Activated naive CD4-positive, alpha-beta T cell (primary cell): ENCODE results near the gene TPBGL.
"Not testable (repeated sequence)": the region's sequence is repeated elsewhere in the genome, so short reads cannot be mapped to it uniquely, and the experiment has no call there.

Experiments used
- DNase-seq, 4 experiments: peaks; one replicate each; lab custom pipeline; 2025; lab: John Stamatoyannopoulos, UW

The TPBGL gene

DNA sequence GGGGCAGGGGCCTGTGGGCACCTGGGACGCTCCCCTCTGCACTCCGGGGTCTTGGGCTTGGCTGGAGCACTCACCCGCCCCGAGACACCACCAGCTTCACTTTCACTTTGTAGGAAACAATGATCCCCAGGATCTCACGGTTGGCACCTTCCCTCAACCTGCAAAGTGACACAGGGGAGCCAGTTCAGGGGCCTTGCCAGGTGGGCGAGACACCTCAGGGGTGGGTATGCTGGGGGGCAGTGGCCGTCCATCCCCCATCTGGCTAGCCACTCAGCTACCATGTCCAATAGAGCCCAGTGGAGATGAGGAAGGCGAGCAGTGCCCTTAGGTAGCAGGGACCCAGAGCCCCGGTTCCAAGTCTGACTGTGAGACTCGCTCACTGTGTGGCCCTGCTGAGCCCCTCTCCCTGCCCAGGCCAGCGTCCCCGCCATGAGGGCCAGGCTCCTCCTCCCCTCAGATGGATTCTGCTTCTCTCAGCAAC lies 32.3 kb downstream of the TPBGL start:
- DNase-seq = no peak

DNA sequence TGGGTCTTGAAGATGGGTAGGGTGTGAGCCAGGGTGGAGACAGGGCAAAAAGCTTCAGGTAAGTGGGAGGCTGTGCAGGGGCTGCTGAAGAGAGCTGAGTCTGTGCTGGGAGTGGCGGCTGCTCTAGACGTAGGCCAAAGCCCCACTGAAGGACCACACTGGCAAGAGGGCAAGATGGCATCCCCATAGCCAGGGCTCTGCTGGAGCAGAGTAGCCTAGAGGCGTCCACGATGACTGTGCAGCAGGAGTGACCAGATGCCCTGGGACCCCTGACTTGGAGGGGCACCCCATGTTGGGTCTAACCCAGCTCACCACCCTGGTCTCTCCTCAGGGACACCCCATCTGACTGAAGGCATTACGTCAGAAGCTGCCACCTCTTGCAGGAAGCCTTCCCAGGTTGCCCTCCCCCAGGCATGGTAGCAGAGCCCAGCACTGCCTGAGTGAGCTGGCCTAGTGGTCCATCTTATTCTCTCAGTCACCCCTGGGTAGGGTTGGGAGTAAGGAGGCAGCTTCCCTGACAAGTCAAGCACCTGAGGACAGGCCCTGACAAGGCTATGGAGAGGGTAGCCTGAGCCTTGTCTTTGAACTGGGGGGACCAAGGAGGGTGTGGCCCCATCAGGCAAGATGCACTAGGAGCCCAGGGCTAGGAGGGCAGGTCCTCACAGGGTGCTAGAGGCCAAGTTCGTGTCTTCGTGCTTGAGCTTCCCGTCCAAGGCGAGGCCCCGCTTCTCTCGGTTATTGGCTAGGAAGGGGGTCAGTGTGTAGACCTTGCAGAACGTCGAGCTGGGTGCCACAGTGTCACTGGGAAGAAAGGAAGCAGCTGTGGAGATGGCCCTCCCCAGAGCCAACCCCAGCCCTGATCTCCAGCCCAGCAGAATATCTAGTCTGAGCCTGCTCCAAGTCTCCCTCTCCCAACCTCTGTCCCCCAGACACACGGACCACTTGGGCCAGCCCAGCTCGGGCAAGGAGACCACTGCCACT lies 33.1 kb downstream of the TPBGL start:
- no peak for DNase-seq

DNA sequence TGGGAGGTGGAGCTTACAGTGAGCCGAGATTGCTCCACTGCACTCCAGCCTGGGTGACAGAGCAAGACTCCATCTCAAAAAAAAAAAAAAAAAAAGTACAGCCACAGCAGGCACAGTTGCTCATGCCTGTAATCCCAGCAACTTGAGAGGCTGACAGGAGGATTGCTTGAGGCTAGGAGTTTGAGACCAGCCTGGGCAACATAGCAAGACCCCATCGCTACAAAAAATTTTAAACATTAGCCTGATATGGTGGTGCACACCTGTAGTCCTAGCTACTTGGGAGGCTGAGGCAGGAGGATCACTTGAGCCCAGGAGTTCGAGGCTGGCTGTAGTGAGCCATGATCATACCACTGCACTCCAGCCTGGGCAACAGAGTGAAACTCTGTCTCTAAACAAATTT lies 34.1 kb downstream of the TPBGL start:
- not testable (repeated sequence) for DNase-seq

- peak in 2 of 4 experiments; percentile 65 to 69 for DNase-seq
Observed at GRCh38 chr11:75275581-75275980, 35.0 kb downstream of the TPBGL start.

GRCh38 chr11:75276186-75276585 lies 35.6 kb downstream of the TPBGL start:
- DNase-seq = no peak

- no peak for DNase-seq
Observed at GRCh38 chr11:75276686-75277085, 36.1 kb downstream of the TPBGL start.

GRCh38 chr11:75277211-75277805 lies 36.7 kb downstream of the TPBGL start:
- DNase-seq = no peak

GRCh38 chr11:75277991-75278790 lies 37.6 kb downstream of the TPBGL start:
- DNase-seq = no peak

- no peak for DNase-seq
Observed at GRCh38 chr11:75279273-75279672, 38.7 kb downstream of the TPBGL start.

DNA sequence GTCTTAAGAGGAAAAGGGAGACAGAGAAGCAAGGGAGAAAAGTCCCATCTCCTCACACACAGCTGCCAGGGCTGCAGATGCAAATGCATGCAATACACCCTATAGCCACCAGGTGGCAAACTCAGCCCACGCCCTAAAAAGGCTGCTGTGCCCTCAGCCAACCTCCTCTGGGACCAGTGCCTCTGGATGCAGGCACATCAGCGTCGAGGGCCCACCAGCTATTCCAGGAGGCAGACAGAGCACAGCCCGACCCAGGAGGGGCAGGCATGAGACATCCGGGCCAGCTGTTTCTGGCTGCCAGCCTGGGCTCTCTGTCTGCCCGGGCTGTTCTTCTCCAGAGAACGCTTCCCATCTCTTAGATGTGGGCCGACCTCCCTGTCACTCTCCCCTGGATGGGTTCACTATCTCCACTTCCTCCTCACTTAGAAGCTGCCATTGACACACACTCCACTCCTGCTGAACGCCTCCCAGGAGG lies 39.7 kb downstream of the TPBGL start:
- DNase-seq = peak; percentile 28 to 66 (median 50)

GRCh38 chr11:75280770-75281468 lies 40.3 kb downstream of the TPBGL start:
- no peak for DNase-seq

- no peak for DNase-seq
Observed at GRCh38 chr11:75281469-75282095, 41.0 kb downstream of the TPBGL start.

GRCh38 chr11:75283391-75283931 lies 42.9 kb downstream of the TPBGL start:
- no peak for DNase-seq

GRCh38 chr11:75285776-75286360 lies 45.3 kb downstream of the TPBGL start:
- no peak for DNase-seq

DNA sequence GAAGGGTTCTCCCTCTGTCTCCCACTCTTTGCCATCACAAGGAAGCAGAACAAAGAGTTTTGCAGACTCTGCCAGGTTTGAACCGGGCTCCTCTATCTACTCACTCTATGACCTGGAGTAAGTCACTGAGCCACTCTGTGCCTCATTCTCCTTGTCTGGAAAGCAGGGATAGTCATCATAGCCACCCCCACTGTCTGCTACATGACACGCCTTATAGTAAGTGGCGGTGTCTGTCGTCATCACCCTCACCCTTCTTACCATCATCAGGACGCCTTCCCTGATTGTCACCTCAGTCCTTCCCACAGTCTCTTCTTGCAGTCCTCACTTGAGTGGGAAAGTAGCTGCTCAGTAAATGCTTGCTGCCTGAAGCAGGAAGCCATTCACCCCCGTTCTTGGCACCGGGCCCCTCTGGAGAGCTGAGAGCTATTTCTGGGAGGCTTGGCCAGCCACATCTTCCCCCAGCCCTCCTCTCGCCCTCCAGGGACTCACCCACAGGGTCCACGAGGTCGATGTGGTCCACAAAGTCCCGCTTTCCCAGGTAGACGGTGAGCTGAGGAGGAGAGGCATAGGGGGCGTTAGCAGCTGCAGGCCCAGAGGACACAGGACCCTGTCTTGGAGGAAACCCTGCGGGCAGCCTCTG lies 46.4 kb downstream of the TPBGL start:
- no peak for DNase-seq

- no peak for DNase-seq
Observed at GRCh38 chr11:75287579-75287978, 47.0 kb downstream of the TPBGL start.

GRCh38 chr11:75289511-75289760 lies 48.9 kb downstream of the TPBGL start:
- DNase-seq = no peak

GRCh38 chr11:75289919-75290318 lies 49.3 kb downstream of the TPBGL start:
- DNase-seq = no peak

DNA sequence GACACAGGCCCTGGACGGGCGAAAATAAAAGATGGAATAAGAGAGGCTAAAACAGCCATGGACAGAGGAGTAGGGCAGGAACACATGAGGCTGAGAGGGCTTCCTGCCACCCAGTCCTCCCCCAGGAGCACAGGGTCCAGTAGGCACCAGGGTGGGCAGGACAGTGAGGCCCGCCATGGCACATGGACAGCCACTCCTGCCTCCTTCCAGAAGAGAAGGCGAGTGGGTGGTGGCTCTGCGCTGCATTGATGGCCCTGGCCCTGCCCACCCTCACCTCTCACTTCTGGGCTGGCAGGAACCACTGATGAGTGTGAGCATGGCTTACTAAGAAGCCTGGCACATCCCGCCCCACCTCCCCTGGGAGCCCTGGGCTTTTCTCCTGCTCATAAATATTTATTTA lies 51.2 kb downstream of the TPBGL start:
- DNase-seq = no peak

DNA sequence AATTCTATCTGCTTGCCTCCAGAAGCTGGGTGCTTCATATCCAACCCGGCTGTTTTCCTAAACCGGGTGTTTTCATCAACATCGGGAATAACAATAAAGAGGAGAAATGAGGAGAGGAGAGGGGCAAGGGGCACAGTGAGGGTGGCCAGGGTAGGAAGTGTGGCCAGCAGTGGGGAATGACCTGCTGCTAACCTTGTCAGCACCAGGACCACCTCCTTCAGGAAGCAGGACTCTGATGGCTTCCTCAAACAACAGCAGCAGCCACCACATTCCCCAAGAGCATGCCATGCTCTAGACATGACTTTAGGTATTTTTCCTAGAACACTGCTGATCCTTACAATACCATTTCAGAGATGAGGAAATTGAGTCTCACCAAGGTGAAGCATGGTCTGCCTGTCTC lies 52.4 kb downstream of the TPBGL start:
- DNase-seq = no peak
